ENCODE data around the gene STXBP6.

DNA sequence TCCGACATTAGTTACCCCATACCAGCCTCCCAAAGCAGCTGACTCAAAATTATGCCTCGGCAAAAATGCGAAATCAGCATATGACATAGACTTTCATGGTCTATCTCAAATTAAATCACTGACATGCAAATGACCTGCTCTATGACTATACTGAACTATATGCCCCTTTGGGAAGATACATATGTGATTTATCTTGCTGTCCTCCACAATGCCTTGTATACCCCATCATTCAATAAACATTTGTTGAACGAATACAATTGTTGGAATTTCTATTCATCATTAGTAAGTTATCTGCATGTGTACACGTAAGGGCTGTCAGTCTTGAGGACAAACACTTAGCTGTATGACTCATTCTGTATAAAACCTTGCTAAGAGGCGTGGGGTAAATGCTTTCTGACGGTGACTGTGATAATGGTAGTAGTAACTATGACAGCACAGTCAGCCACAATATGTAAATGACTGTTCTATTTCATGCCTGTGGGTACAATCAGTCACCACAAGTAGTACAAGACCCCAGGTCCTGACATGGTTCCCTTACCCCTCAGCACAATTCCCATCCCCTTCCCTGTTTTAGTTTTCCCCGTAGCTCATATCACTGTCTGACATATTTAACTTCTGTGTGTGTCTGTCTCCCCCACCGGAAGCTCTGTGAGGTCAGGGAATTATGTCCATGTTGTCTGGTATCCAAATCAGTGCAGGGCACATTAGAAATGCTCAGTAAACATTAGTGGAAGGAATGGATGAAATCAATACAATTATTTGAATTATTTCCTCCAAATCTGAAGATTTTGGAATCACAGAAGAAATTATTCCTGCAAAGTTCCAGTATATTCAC is 42.8 kb downstream of the STXBP6 start:
- TF ChIP-seq EP300 (IDR thresholded peaks at IDR 0.05; ENCODE audit: borderline replicate concordance) (no peak; the same call in 1 of the 2 replicates), CEBPB (IDR thresholded peaks at IDR 0.05) (no peak)

All from Ishikawa (cell line).